Hepatocyte (in vitro differentiated cells): Measurements from ENCODE around the gene PSPH. TPM values are rescaled to one million over a fixed set of nuclear protein-coding genes. Genes with fewer than 3 reads are reported as not detected.
"Not testable (repeated sequence)": the region's sequence is repeated elsewhere in the genome, so short reads cannot be mapped to it uniquely, and the experiment has no call there.

Experiments
- DNase-seq: peaks from one replicate; pipeline ENCODE4 v3.0.0-alpha.2; 2016; ENCODE audit warnings: low spot score
- H2AFZ ChIP-seq: fragments of 200-600 bp; sonication (generic); 2 replicates; pipeline ENCODE4 v1.6.0; 2016; ENCODE audit warnings: antibody characterized with exemption, mild to moderate bottlenecking
- H3K27ac ChIP-seq: fragments of 200-600 bp; sonication (generic); 2 replicates; pipeline ENCODE4 v1.5.1; 2016; ENCODE audit warnings: mild to moderate bottlenecking
- H3K27me3 ChIP-seq: fragments of 200-600 bp; sonication (generic); 2 replicates; pipeline ENCODE4 v1.6.1; 2016
- H3K36me3 ChIP-seq: fragments of 200-600 bp; sonication (generic); replicated peaks from 2 replicates; pipeline ENCODE4 v1.5.1; 2016; ENCODE audit warnings: low read depth; ENCODE audit not compliant: insufficient read depth
- H3K4me1 ChIP-seq: fragments of 200-600 bp; sonication (generic); 2 replicates; pipeline ENCODE4 v1.5.1; 2016; ENCODE audit warnings: mild to moderate bottlenecking, moderate library complexity; ENCODE audit not compliant: insufficient read depth
- H3K4me2 ChIP-seq: fragments of 200-600 bp; sonication (generic); 2 replicates; pipeline ENCODE4 v1.6.0; 2016
- H3K4me3 ChIP-seq: fragments of 200-600 bp; sonication (generic); 2 replicates; pipeline ENCODE4 v1.5.1; 2016; ENCODE audit warnings: mild to moderate bottlenecking
- H3K79me2 ChIP-seq: fragments of 200-600 bp; sonication (generic); 2 replicates; pipeline ENCODE4 v1.6.0; 2017; ENCODE audit warnings: mild to moderate bottlenecking
- H3K9me2 ChIP-seq: fragments of 200-600 bp; sonication (generic); replicated peaks from 2 replicates; pipeline ENCODE4 v1.6.0; 2017; ENCODE audit warnings: mild to moderate bottlenecking; ENCODE audit not compliant: insufficient read depth
- H3K9me3 ChIP-seq: fragments of 200-600 bp; sonication (generic); 2 replicates; pipeline ENCODE4 v1.5.1; 2016; ENCODE audit warnings: low read depth, mild to moderate bottlenecking
- H4K20me1 ChIP-seq: fragments of 200-600 bp; sonication (generic); 2 replicates; pipeline ENCODE4 v1.6.0; 2016; ENCODE audit warnings: mild to moderate bottlenecking; ENCODE audit not compliant: insufficient read depth, poor library complexity, severe bottlenecking
- CTCF ChIP-seq: fragments of 200-600 bp; sonication (generic); IDR thresholded peaks from 2 replicates; pipeline ENCODE4 v1.5.1; 2016; ENCODE audit warnings: antibody characterized with exemption, mild to moderate bottlenecking; ENCODE audit not compliant: poor library complexity
- EZH2 ChIP-seq: fragments of 200-600 bp; sonication (generic); IDR thresholded peaks from 2 replicates; pipeline ENCODE4 v1.6.1; 2016; ENCODE audit warnings: antibody characterized with exemption, mild to moderate bottlenecking, borderline replicate concordance
- EZH2phosphoT487 ChIP-seq: fragments of 200-600 bp; sonication (generic); IDR thresholded peaks from one replicate; pipeline ENCODE4 v1.6.1; 2018; ENCODE audit warnings: antibody characterized with exemption, mild to moderate bottlenecking, low read depth, moderate library complexity; ENCODE audit not compliant: unreplicated experiment, severe bottlenecking
- WGBS: methylation state at CpG from one replicate; pipeline ENCODE4 v1.1.6; 2016; ENCODE audit warnings: low lambda C conversion rate; ENCODE audit errors: missing lambda C conversion rate; 5-methylcytosine and 5-hydroxymethylcytosine counted together
- polyA plus RNA-seq: library from polyadenylated mRNA; unstranded; fragments of >200 nt; fragmentation: Nextera tagmentation; extraction: Ambion mirVana; gene quantifications from 2 replicates; pipeline ENCODE4 v1.2.1, GENCODE V29; 2016
- total RNA-seq: library from RNA; depleted of rRNA; stranded (reverse); fragments of >200 nt; gene quantifications from 2 replicates; pipeline ENCODE4 v1.2.3, GENCODE V29; 2014

PSPH gene
- total and polyA plus RNA-seq, 2 experiments from 2014 or later = 48.0 to 160 TPM

GRCh38 chr7:56048245-56048644 lies 3.0 kb downstream of the PSPH start:
- WGBS = 63% methylated on average over 1 of the region's 1 CpG

DNA sequence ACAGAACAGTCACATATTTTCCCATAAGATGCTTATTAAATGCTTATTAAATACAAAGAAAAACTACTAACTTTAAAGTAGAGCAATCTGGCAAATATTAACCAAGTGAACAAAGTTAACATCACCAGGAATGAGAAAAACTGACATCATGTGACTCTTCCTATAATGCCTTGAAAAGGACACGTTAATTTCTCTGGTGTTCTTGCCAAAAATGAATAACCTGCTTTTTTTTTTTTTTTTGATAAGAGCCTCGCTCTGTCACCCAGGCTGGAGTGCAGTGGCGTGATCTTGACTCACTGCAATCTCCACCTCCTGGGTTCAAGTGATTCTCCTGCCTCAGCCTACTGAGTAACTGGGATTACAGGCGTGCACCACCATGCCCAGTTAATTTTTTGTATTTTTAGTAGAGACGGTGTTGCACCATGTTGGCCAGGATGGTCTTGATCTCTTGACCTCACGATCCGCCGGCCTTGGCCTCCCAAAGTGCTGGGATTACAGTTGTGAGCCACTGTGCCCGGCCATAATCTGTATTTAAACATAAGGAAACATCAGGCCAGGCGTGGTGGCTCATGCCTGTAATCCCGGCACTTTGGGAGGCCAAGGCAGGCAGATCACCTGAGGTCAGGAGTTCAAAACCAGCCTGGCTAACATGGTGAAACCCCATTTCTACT lies 3.7 kb downstream of the PSPH start:
- H3K4me1 ChIP-seq = peaks cover 32% of the 10 kb centered on the region
- peak overlapping the region; percentile 61 for H3K4me2 ChIP-seq
- DNase-seq = peak; percentile 35
- H3K9me3 ChIP-seq, H3K4me3 ChIP-seq, H4K20me1 ChIP-seq, H3K36me3 ChIP-seq, H2AFZ ChIP-seq, H3K9me2 ChIP-seq, H3K27me3 ChIP-seq: not testable (repeated sequence)
- peak overlapping the region; percentile 90 for H3K27ac ChIP-seq
- WGBS = 59% methylated on average over 11 of the region's 11 CpGs
- H3K79me2 ChIP-seq = peaks cover 50% of the 10 kb centered on the region

More at GRCh38 chr7:56048245-56048644, 3.0 kb downstream of the PSPH start:
- no peaks in the 10 kb centered on the region for H3K36me3 ChIP-seq
- H3K4me2 ChIP-seq = no peak overlapping the region
- no peaks in the 10 kb centered on the region for H3K9me3 ChIP-seq
- peaks cover 55% of the 10 kb centered on the region for H3K79me2 ChIP-seq
- no peaks in the 10 kb centered on the region for H4K20me1 ChIP-seq
- peak overlapping the region; percentile 90 for H3K27ac ChIP-seq
- TF ChIP-seq CTCF (no peak), EZH2phosphoT487 (no peak), EZH2 (no peak)
- DNase-seq = no peak
- no peaks in the 10 kb centered on the region for H3K27me3 ChIP-seq
- H3K4me3 ChIP-seq = no peak overlapping the region
- no peaks in the 10 kb centered on the region for H3K9me2 ChIP-seq
- H2AFZ ChIP-seq = no peak overlapping the region
- peaks cover 38% of the 10 kb centered on the region for H3K4me1 ChIP-seq

DNA sequence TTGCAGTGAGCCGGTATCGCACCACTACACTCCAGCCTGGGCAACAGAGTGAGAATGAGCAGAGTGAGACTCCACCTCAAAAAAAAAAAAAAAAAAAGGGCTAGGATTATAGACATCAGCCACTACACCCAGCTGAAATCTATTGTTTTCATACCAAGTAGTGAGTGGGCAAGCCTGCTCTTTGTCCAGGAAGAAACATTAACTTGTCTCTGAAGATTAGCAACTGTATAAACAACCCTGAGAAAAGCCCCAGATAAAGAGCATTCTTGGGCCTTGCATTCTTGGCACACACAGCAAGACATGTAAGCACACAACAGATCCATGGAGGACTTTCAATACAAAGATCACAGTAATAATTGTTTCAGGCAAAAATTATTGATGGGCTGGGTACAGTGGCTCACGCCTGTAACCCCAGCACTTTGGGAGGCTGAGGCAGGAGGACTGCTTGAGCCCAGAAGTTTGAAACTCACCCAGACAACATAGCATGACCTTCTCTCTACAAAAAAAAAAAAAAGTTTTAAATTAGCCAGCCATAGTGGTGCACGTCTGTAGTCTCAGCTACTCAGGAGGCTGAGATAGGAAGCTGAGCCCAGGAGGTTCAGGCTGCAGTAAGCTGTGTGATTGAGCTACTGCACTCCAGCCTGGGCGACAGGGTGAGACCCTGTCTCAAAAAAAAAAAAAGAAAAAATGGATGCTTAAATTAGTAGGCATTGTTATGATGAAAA lies 4.4 kb downstream of the PSPH start:
- Histone ChIP-seq H3K9me2 (no peaks in the 10 kb centered on the region), H3K27me3 (no peaks in the 10 kb centered on the region), H3K4me3 (no peak overlapping the region), H2AFZ (no peak overlapping the region), H3K9me3 (no peaks in the 10 kb centered on the region), H3K79me2 (peaks cover 44% of the 10 kb centered on the region), H3K4me1 (peaks cover 29% of the 10 kb centered on the region), H3K4me2 (peak overlapping the region; percentile 61), H4K20me1 (no peaks in the 10 kb centered on the region), H3K27ac (peak overlapping the region; percentile 90), H3K36me3 (no peaks in the 10 kb centered on the region)
- TF ChIP-seq EZH2phosphoT487 (no peak), EZH2 (no peak)
- peak; percentile 73 for DNase-seq
- 23% methylated on average over 5 of the region's 5 CpGs for WGBS

DNA sequence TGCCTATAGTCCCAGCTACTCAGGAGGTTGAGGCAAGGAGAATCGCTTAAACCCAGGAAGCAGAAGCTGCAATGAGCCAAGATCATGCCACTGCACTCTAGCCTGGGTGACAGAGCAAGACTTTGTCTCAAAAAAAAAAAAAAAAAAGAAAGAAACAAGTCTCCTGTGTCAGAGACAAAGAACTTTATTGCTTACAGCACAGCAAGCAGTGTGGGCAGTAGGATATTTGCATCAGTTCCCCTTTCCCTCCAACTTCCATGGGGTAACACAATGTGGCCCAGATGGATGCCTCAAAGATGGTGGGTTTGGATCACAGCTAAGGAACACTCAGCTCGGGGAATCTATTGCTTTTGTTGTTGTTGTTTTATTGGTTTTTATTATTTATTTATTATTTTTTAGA lies 5.5 kb downstream of the PSPH start:
- H4K20me1 ChIP-seq, H3K4me3 ChIP-seq, DNase-seq, H3K36me3 ChIP-seq, H2AFZ ChIP-seq, H3K9me2 ChIP-seq, H3K27me3 ChIP-seq, H3K4me2 ChIP-seq, H3K9me3 ChIP-seq: not testable (repeated sequence)
- Histone ChIP-seq H3K27ac (peak overlapping the region; percentile 90), H3K79me2 (peaks cover 41% of the 10 kb centered on the region), H3K4me1 (peaks cover 29% of the 10 kb centered on the region)
- 100% methylated on average over 2 of the region's 2 CpGs for WGBS

DNA sequence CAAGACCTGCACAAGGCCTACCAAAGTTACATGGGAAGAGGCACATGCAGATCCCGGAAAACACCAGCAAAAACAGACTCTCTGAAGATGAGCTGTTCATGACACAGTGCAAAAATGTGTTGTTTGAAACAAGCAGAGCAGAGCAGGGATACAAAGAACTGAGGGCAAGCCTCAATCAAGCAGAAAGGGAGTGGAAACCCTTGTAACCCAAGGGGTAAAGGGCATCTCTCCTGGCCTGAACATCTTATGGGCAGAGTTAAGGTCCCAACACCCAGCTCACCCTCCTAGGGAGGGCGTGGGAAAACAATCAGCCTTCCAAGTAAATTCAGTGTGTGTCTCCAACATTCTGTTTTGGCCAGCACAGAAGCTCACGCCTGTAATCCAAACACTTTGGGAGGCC lies 10.5 kb downstream of the PSPH start:
- DNase-seq = no peak
- peak overlapping the region; percentile 20 for H3K27ac ChIP-seq
- no peaks in the 10 kb centered on the region for H3K4me1 ChIP-seq

More for the DNA sequence above, 10.5 kb downstream of the PSPH start:
- Histone ChIP-seq H3K9me2 (no peaks in the 10 kb centered on the region), H3K9me3 (no peaks in the 10 kb centered on the region), H3K36me3 (no peaks in the 10 kb centered on the region), H4K20me1 (no peaks in the 10 kb centered on the region), H2AFZ (no peak overlapping the region), H3K4me3 (no peak overlapping the region), H3K79me2 (peaks cover 19% of the 10 kb centered on the region), H3K27me3 (no peaks in the 10 kb centered on the region), H3K4me2 (no peak overlapping the region)
- TF ChIP-seq EZH2 (no peak), EZH2phosphoT487 (no peak)
- 94% methylated on average over 3 of the region's 3 CpGs for WGBS
